ENCODE data around the gene CD6.

GRCh38 chr11:60953781-60954180 is 17.7 kb upstream of the CD6 start:
- TF ChIP-seq CTCF (IDR thresholded peaks at IDR 0.05), result no peak
- no peak for TF ChIP-seq POLR2A (IDR thresholded peaks at IDR 0.05)

Measured in stomach (tissue), 4 donors.